Esophagus muscularis mucosa (tissue), 4 donors: Measurements from ENCODE around the gene ESYT3. TPM values are rescaled to one million over a fixed set of nuclear protein-coding genes. Genes with fewer than 3 reads are reported as not detected.
"Not testable (repeated sequence)": the region's sequence is repeated elsewhere in the genome, so short reads cannot be mapped to it uniquely, and the experiment has no call there.

Experiments
- DNase-seq: peaks from one replicate; pipeline ENCODE4 v3.0.0-alpha.2; 2017; ENCODE audit errors: extremely low spot score
- H3K27ac ChIP-seq, 4 donors: fragments of 200-600 bp; sonication (generic); replicated peaks in 1 of 4; 1 replicate in 3 of 4; 2 replicates in 1 of 4; pipeline ENCODE4 v1.5.1; 2016 to 2019; ENCODE audit warnings: mild to moderate bottlenecking in 1 of 4
- H3K27me3 ChIP-seq, 4 donors: fragments of 200-600 bp; sonication (generic); one replicate each; pipeline versions ENCODE4 v1.5.1 to v1.6.0; 2016 to 2019
- H3K36me3 ChIP-seq, 4 donors: fragments of 200-600 bp; sonication (generic); one replicate each; pipeline ENCODE4 v1.5.1; 2016 to 2019
- H3K4me1 ChIP-seq, 4 donors: fragments of 200-600 bp; sonication (generic); one replicate each; pipeline ENCODE4 v1.5.1; 2016 to 2019
- H3K4me3 ChIP-seq, 4 donors: fragments of 200-600 bp; sonication (generic); 1 replicate in 2 of 4; 2 replicates in 2 of 4; pipeline ENCODE4 v1.5.1; 2016 to 2019; ENCODE audit warnings: mild to moderate bottlenecking in 4 of 4, moderate library complexity in 1 of 4
- H3K9me3 ChIP-seq, 4 donors: fragments of 200-600 bp; sonication (generic); 1 replicate in 3 of 4; 2 replicates in 1 of 4; pipeline ENCODE4 v1.5.1; 2016 to 2019
- CTCF ChIP-seq, 3 experiments: fragments of 200-600 bp in 2 of 3; fragments of 450-650 bp in 1 of 3; sonication (generic) in 2 of 3; IDR thresholded peaks; one replicate each; pipeline ENCODE4 v1.5.1; 2017 to 2019; ENCODE audit warnings: antibody characterized with exemption in 3 of 3, mild to moderate bottlenecking in 2 of 3, moderate library complexity in 1 of 3
- EP300 ChIP-seq: sonication (generic); formaldehyde crosslinking; IDR thresholded peaks from one replicate; pipeline ENCODE4 v1.6.1; 2017; ENCODE audit warnings: antibody characterized with exemption
- POLR2A ChIP-seq: fragments of 450-650 bp; IDR thresholded peaks from one replicate; pipeline ENCODE4 v1.6.1; 2017; ENCODE audit warnings: antibody characterized with exemption, moderate library complexity, mild to moderate bottlenecking, low read depth
- POLR2AphosphoS5 ChIP-seq, 2 donors: sonication (generic); formaldehyde crosslinking; IDR thresholded peaks; one replicate each; pipeline ENCODE4 v1.6.1; 2017; ENCODE audit warnings: antibody characterized with exemption in 2 of 2
- WGBS: methylation state at CpG from one replicate; pipeline ENCODE4 v1.1.5; 2018; 5-methylcytosine and 5-hydroxymethylcytosine counted together
- intact Hi-C: fragments of 100-400 bp; cut with DNase I; formaldehyde crosslinking; loops from one replicate; pipeline ENCODE4 v1.15.1; 2023
- total RNA-seq, 4 donors: library from RNA; depleted of rRNA; stranded (reverse); fragments of >200 nt; gene quantifications; one replicate each; pipeline versions ENCODE4 v1.1.0 to v1.2.1, GENCODE V29; 2016

Gene ESYT3
- total RNA-seq, 4 donors from 2014 or later, result 0.45 to 1.1 (median 0.83) TPM; not detected in 1

GRCh38 chr3:138509586-138509985, 75.2 kb downstream of the ESYT3 start:
- H3K27ac ChIP-seq, result no peak overlapping the region
- no peaks in the 10 kb centered on the region for H3K4me1 ChIP-seq
- no peak for TF ChIP-seq POLR2AphosphoS5 (IDR thresholded peaks at IDR 0.05)
- no peak for TF ChIP-seq EP300
- no peak for TF ChIP-seq POLR2A
- TF ChIP-seq CTCF (IDR thresholded peaks at IDR 0.05), result no peak
- H3K9me3 ChIP-seq, result no peaks in the 10 kb centered on the region
- intact Hi-C loops, result no loop called here
- peaks cover 0 to 35% (median 2%) of the 10 kb centered on the region in 4 donors for H3K36me3 ChIP-seq
- H3K4me3 ChIP-seq, result no peak overlapping the region
- H3K27me3 ChIP-seq, result no peaks in the 10 kb centered on the region
- 96% methylated on average over 2 of the region's 2 CpGs for WGBS
- DNase-seq, result no peak

GRCh38 chr3:138511945-138512344, 77.5 kb downstream of the ESYT3 start:
- no peak for DNase-seq
- H3K9me3 ChIP-seq, result no peaks in the 10 kb centered on the region
- no peak overlapping the region for H3K27ac ChIP-seq
- intact Hi-C loops, result no loop called here
- no peaks in the 10 kb centered on the region for H3K27me3 ChIP-seq
- no peaks in the 10 kb centered on the region for H3K4me1 ChIP-seq
- H3K36me3 ChIP-seq, result peaks cover 0 to 23% (median 2%) of the 10 kb centered on the region in 4 donors
- H3K4me3 ChIP-seq, result no peak overlapping the region
- no peak for TF ChIP-seq CTCF (IDR thresholded peaks at IDR 0.05)
- TF ChIP-seq EP300, result no peak
- TF ChIP-seq POLR2AphosphoS5 (IDR thresholded peaks at IDR 0.05), result no peak
- no peak for TF ChIP-seq POLR2A

- WGBS, result 90% methylated on average over 2 of the region's 2 CpGs
- peaks cover 8 to 33% (median 13%) of the 10 kb centered on the region in 4 donors for H3K36me3 ChIP-seq
- DNase-seq, result no peak
These were observed 78.9 kb downstream of the ESYT3 start for GRCh38 chr3:138513090-138513843.

GRCh38 chr3:138521445-138521844, 87.0 kb downstream of the ESYT3 start:
- not testable (repeated sequence) for H3K27ac ChIP-seq

More at GRCh38 chr3:138513090-138513843, 78.9 kb downstream of the ESYT3 start:
- Histone ChIP-seq H3K4me3 (no peak overlapping the region), H3K27me3 (no peaks in the 10 kb centered on the region), H3K9me3 (peaks cover 0 to 11% (median 7%) of the 10 kb centered on the region in 4 donors), H3K4me1 (no peaks in the 10 kb centered on the region), H3K27ac (no peak overlapping the region)
- intact Hi-C loops, result no loop called here
- no peak for TF ChIP-seq POLR2AphosphoS5 (IDR thresholded peaks at IDR 0.05)
- TF ChIP-seq CTCF (IDR thresholded peaks at IDR 0.05), result no peak
- no peak for TF ChIP-seq POLR2A
- no peak for TF ChIP-seq EP300

More at GRCh38 chr3:138521445-138521844, 87.0 kb downstream of the ESYT3 start:
- DNase-seq, intact Hi-C loops, H3K27me3 ChIP-seq, H3K4me1 ChIP-seq, H3K4me3 ChIP-seq: not testable (repeated sequence)
- peaks cover 17 to 48% (median 24%) of the 10 kb centered on the region in 4 donors for H3K36me3 ChIP-seq
- WGBS, result 98% methylated on average over 10 of the region's 23 CpGs
- peaks cover 0 to 15% (median 11%) of the 10 kb centered on the region in 4 donors for H3K9me3 ChIP-seq

Other genes with a start within 250 kb of the ESYT3 start
- 10 to 100 TPM; 79.3 to 93.0 (median 84.9) TPM for gene ARMC8, start 247.3 kb upstream of the ESYT3 start, total RNA-seq
- under 1 TPM in 1 of 4 donors, not detected in 3; 0.40 TPM for gene NME9, start 104.8 kb upstream of the ESYT3 start, total RNA-seq
- 10 to 100 TPM; 35.6 to 59.2 (median 45.8) TPM for gene MRAS, start 86.0 kb upstream of the ESYT3 start, total RNA-seq
- 10 to 100 TPM; 25.5 to 54.4 (median 39.0) TPM for gene CEP70, start 159.6 kb downstream of the ESYT3 start, total RNA-seq
- gene FAIM, start 174.2 kb downstream of the ESYT3 start, total RNA-seq, result 10 to 100 TPM in 1 of 4 donors, 1 to 10 TPM in 3; 8.3 to 12.3 (median 9.3) TPM